OCI-LY7 (cell line): ENCODE measurements around the gene COL6A2. TPM values are rescaled to one million over a fixed set of nuclear protein-coding genes. Genes with fewer than 3 reads are reported as not detected.

Experiments used
- BruUV-seq: library from RNA; stranded (reverse); fragments of 400-500 nt; replicated peaks from 2 replicates; lab custom pipeline; 2021; lab: Mats Ljungman, UMichigan
- CTCF ChIA-PET: fragments of 300-600 bp; sonication (Branson Sonifier 250); formaldehyde crosslinking; loops from one replicate; lab custom pipeline; 2022; ENCODE audit warnings: antibody characterized with exemption; ENCODE audit not compliant: unreplicated experiment; lab: Charles Lee
- POLR2A ChIA-PET: fragments of 300-600 bp; sonication (Branson Sonifier 250); formaldehyde crosslinking; loops from one replicate; lab custom pipeline; 2022; ENCODE audit warnings: antibody characterized with exemption; lab: Charles Lee
- DNase-seq: peaks from one replicate; pipeline ENCODE4 v3.0.0-alpha.2; 2015; ENCODE audit warnings: low spot score
- H2AFZ ChIP-seq: fragments of 200-600 bp; sonication (generic), shearing (Covaris generic); 2 replicates; pipeline ENCODE4 v1.6.1; 2014; ENCODE audit warnings: mild to moderate bottlenecking, antibody characterized with exemption, low read length, moderate library complexity
- H3K27ac ChIP-seq: fragments of 200-600 bp; sonication (generic); 2 replicates; pipeline ENCODE4 v1.5.1; 2014; ENCODE audit warnings: mixed run types, low read depth, mild to moderate bottlenecking, moderate library complexity, low read length, inconsistent platforms; ENCODE audit not compliant: poor library complexity, severe bottlenecking
- H3K36me3 ChIP-seq: fragments of 200-600 bp; sonication (generic); 2 replicates; pipeline ENCODE4 v1.6.1; 2014; ENCODE audit warnings: mild to moderate bottlenecking, antibody characterized with exemption, low read length, moderate library complexity, mixed read lengths; ENCODE audit not compliant: insufficient read depth
- H3K4me1 ChIP-seq: fragments of 200-600 bp; sonication (generic); 2 replicates; pipeline ENCODE4 v1.5.1; 2014; ENCODE audit warnings: mild to moderate bottlenecking, low read length; ENCODE audit not compliant: insufficient read depth, poor library complexity, severe bottlenecking
- H3K4me2 ChIP-seq: fragments of 200-600 bp; sonication (generic); 2 replicates; pipeline ENCODE4 v1.6.1; 2014; ENCODE audit warnings: mild to moderate bottlenecking, low read length
- H3K4me3 ChIP-seq: fragments of 200-600 bp; sonication (generic); 2 replicates; pipeline ENCODE4 v1.5.1; 2014; ENCODE audit warnings: mild to moderate bottlenecking, low read depth, low read length; ENCODE audit not compliant: poor library complexity, severe bottlenecking
- H3K79me2 ChIP-seq: fragments of 200-600 bp; sonication (generic); 2 replicates; pipeline ENCODE4 v1.6.1; 2016; ENCODE audit warnings: low read depth, mild to moderate bottlenecking, low read length, moderate library complexity, mixed read lengths; ENCODE audit not compliant: insufficient read depth
- H3K9me2 ChIP-seq: fragments of 200-600 bp; sonication (generic); 2 replicates; pipeline ENCODE4 v1.6.1; 2016; ENCODE audit warnings: mild to moderate bottlenecking, low read length, mixed read lengths; ENCODE audit not compliant: insufficient read depth
- H3K9me3 ChIP-seq: fragments of 200-600 bp; sonication (generic); 2 replicates; pipeline ENCODE4 v1.6.1; 2014; ENCODE audit warnings: mild to moderate bottlenecking, mixed run types, low read length, mixed read lengths
- H4K20me1 ChIP-seq: fragments of 200-600 bp; sonication (generic); 2 replicates; pipeline ENCODE4 v1.6.1; 2014; ENCODE audit warnings: mild to moderate bottlenecking, antibody characterized with exemption, low read length, moderate library complexity, mixed read lengths; ENCODE audit not compliant: insufficient read depth
- CTCF ChIP-seq: fragments of 200-600 bp; sonication (generic); conservative IDR thresholded peaks from 2 replicates; pipeline ENCODE4 v1.5.1; 2014; ENCODE audit warnings: mild to moderate bottlenecking, antibody characterized with exemption, low read length, moderate library complexity, mixed read lengths
- EZH2phosphoT487 ChIP-seq: fragments of 200-600 bp; sonication (generic); IDR thresholded peaks from 2 replicates; pipeline ENCODE4 v1.6.1; 2018; ENCODE audit warnings: low read depth, borderline replicate concordance, mild to moderate bottlenecking, mixed run types, antibody characterized with exemption, low read length, moderate library complexity, mixed read lengths
- intact Hi-C: fragments of 100-400 bp; cut with micrococcal nuclease; formaldehyde crosslinking; loops from one replicate; pipeline ENCODE4 v1.10.0; 2022; ENCODE audit not compliant: unreplicated experiment
- total RNA-seq, 2 experiments: library from RNA; depleted of rRNA in 1 of 2; stranded (reverse); fragments of >200 nt in 1 of 2; shearing (Covaris generic) in 1 of 2; gene quantifications; 2 replicates each; pipeline ENCODE4 v1.2.3, GENCODE V29; 2014 to 2022

COL6A2 gene
- total RNA-seq, 2 experiments from 2014 or later = not detected

DNA sequence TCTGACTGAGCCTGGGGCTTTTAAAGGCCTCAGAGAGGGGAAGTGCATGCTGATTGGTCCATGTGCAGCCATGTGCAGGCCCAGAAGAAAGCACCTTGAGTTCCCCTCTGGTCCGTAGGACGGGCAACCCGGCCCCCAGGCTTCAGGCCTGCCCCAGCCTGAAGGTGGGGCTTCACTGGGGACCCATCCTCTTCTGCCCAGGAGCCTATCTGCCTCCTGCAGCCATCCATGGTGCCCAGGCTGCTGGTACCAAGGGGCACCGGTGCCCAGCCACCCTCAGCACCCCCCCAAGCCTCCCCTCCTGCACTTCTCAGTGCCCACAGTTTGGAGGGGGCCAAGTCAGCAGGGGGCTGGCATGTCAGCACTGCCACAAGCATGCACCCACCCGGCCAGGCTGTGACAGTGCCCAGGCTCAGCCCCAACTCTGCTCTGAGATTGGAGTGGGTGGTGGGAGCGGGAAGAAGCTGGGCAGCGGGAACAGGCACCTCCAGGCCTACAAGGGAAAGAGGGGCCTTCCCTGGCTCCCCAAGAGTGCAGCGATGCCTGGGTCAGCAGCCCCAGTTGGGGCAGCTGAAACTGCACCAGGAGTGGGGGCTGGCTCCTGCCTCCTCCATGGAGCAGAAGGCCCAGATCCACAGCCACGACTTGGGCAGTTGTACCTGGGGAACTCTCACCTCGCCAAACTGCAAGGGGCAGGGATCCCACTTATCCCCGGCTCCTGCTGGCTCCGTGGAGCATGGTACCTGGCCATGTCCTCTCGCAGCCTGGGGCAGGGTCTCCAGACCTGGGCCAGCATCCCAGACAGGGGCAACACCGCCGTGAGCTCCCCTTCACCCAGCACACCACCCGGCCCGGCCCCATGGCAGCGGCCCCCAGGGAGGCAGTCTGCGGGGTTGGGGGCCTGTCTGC, 11.7 kb downstream of the COL6A2 start:
- ChIA-PET CTCF (no interaction called here), POLR2A (no interaction called here)
- DNase-seq = no peak
- Histone ChIP-seq H3K4me2 (no peak overlapping the region), H3K27ac (no peak overlapping the region), H3K79me2 (no peaks in the 10 kb centered on the region), H2AFZ (no peak overlapping the region), H3K36me3 (no peaks in the 10 kb centered on the region), H3K9me3 (peaks cover 7% of the 10 kb centered on the region), H3K4me3 (no peak overlapping the region), H3K9me2 (no peaks in the 10 kb centered on the region), H4K20me1 (no peaks in the 10 kb centered on the region), H3K4me1 (no peaks in the 10 kb centered on the region)
- no peak for TF ChIP-seq EZH2phosphoT487
- TF ChIP-seq CTCF = no peak
- no TSS peak for BruUV-seq
- intact Hi-C loops = no loop called here

DNA sequence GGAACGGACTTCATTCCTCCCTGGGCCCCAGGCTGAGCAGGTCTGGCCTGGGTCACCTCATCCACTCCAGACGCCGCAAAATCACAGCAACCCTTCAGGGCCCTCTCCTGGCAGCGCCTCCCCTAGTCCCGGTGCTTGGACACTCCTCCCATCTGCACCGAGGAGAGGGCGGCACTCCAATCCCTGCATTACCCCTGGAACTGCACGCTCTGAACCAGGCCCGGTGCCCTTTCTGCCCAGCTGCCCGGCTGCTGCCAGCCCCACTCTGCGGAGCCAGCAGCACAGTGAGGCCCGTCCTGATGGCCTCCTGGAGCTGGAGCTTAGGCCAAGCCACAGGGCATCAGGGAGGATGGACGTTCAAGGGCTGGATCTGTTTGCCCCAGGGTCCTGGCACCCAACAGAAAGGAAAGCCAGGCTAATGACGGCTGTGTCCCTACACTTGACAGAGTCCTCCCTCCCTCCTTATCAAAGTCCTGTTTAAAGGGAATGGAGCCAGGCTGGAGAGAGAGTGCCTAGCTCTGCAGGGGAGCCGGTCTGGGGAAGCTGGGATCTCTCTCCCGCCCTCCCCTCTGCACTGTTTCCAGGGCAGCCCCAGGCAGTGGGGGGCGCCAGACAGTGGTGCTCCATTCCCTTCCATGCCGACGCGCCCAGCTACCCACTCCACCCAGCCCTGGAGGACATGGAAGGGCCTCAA, 12.7 kb downstream of the COL6A2 start:
- CTCF ChIA-PET = no interaction called here

More for the DNA sequence above, 12.7 kb downstream of the COL6A2 start:
- Histone ChIP-seq H3K4me1 (no peaks in the 10 kb centered on the region), H2AFZ (no peak overlapping the region), H3K9me3 (peaks cover 7% of the 10 kb centered on the region), H3K79me2 (no peaks in the 10 kb centered on the region), H3K9me2 (no peaks in the 10 kb centered on the region), H4K20me1 (no peaks in the 10 kb centered on the region), H3K36me3 (no peaks in the 10 kb centered on the region), H3K4me3 (no peak overlapping the region), H3K27ac (no peak overlapping the region), H3K4me2 (no peak overlapping the region)
- intact Hi-C loops = no loop called here
- DNase-seq = no peak
- TF ChIP-seq CTCF (no peak), EZH2phosphoT487 (no peak)
- BruUV-seq = no TSS peak
- POLR2A ChIA-PET = no interaction called here
